ENCODE measurements around the gene CRYL1.

GRCh38 chr13:20553311-20553710 is 27.7 kb upstream of the CRYL1 start:
- TF ChIP-seq ZNF777 (tag by site-specific recombination; IDR thresholded peaks at IDR 0.05; ENCODE audit: borderline replicate concordance) (no peak), CTCF (tag by site-specific recombination; IDR thresholded peaks at IDR 0.05) (no peak), PRDM4 (tag by site-specific recombination; IDR thresholded peaks at IDR 0.05) (no peak), TCF7L2 (IDR thresholded peaks at IDR 0.05; ENCODE audit: borderline replicate concordance, low read depth, low read length) (no peak), ZNF624 (tag by site-specific recombination; IDR thresholded peaks at IDR 0.05) (no peak), PRDM6 (tag by site-specific recombination; IDR thresholded peaks at IDR 0.05) (no peak), PRDM1 (tag by site-specific recombination; IDR thresholded peaks at IDR 0.05) (no peak), ZNF776 (tag by site-specific recombination; IDR thresholded peaks at IDR 0.05; ENCODE audit: borderline replicate concordance) (no peak), GLI2 (tag by site-specific recombination; IDR thresholded peaks at IDR 0.05; ENCODE audit: borderline replicate concordance, low read depth) (no peak), ZNF311 (tag by site-specific recombination; IDR thresholded peaks at IDR 0.05; ENCODE audit: borderline replicate concordance) (no peak)
